ENCODE results near the gene GPR17.

GPR17 gene

GRCh38 chr2:127627740-127628571 lies 18.0 kb upstream of the GPR17 start:
- TF ChIP-seq CTCF (conservative IDR thresholded peaks at IDR 0.05; ENCODE audit: low read depth) = no peak
- H3K27ac ChIP-seq = no peak overlapping the region
- ChIA-PET CTCF (no interaction called here), POLR2A (ENCODE audit: low non-redundant PET) (no interaction called here)
- no peak for DNase-seq (ENCODE audit: low spot score)

DNA sequence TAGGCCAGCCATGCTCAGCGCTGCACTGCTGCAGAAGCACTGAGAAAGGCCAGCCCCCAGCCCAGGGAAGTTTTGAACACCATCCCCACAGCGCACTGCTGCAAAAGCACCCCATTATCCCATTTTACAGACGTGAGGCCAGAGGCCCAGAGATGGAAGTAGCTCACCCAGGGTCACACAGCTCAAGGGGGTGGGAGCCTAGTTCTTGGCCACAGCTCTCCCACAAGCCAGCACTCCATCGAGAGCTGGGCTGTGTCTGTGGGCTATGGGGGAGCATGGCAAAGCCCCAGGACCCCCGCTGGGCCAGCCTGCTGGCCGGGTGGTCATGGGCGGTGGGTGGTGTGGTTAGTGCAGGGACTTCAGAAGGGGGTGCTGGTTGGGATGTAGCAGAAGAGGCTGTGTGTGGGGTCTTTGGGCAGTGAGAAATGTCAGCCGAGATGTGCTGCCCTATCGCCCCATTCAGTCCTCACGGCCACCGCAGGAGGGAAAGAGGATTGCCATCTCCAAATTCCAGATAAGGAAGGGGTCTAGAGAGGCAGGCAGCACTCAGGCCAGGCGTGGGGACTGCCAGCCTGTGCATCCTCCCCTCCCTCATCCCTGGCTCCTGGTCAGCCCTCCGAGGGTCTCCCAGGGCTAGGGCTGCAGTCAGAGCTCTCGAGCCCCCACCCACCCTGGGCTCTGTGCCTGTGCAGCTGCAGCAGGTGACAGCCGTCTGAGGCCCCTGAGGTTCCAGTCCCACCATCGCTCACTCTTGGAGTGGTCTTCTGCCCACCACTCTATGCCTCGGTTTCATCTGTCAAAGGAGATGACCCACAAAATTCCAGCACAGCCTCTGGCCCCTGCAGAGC lies 17.0 kb upstream of the GPR17 start:
- no peak for DNase-seq (ENCODE audit: low spot score)
- TF ChIP-seq CTCF (conservative IDR thresholded peaks at IDR 0.05; ENCODE audit: low read depth) = no peak
- ChIA-PET POLR2A (ENCODE audit: low non-redundant PET) (no interaction called here), CTCF (no interaction called here)
- no peak overlapping the region for H3K27ac ChIP-seq

GRCh38 chr2:127629637-127630036 lies 16.3 kb upstream of the GPR17 start:
- ChIA-PET POLR2A (ENCODE audit: low non-redundant PET) (no interaction called here), CTCF (interaction anchor here (0.6 kb wide), 1 partner anchor 56 kb away, joined by 4 read pairs; no protein-coding TSS in a partner anchor)
- H3K27ac ChIP-seq = no peak overlapping the region
- no peak for TF ChIP-seq CTCF (conservative IDR thresholded peaks at IDR 0.05; ENCODE audit: low read depth)
- DNase-seq (ENCODE audit: low spot score) = no peak

DNA sequence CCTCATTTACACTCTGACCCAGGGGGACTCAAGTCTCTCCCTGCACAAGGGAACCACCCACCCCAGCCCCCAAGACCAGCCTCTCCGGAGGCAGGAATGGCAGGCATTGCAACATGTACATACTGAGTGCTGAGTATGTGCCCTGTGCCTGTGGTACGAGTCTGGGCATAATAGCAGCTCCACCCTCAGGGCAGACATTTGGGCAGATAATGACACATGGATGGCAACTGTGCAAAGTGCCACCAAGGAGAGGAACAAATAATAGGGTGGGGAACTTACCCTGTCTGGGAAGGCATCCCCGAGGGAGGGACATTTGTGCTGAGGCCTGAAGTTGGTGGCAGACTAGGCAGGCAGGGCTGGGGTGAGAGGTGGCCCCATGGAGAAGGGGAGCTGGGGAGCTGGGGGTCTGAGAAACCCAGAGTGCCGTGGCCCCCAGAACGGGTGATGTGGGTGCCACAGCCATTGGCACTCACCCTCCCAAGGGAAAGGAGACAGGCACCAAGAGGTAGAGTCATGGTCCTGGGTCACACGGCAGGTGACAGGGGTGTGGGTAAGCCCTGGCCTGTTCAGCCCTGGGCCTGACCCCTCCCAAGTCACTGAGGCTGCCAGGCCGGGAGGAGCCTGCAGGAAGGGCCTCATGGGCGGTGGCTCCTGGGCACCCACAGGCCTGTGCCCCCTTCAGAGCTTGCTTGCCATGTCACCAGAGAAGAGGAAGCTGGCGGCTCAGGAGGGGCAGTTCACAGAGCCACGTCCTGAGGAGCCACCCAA lies 15.7 kb upstream of the GPR17 start:
- no peak overlapping the region for H3K27ac ChIP-seq
- ChIA-PET POLR2A (ENCODE audit: low non-redundant PET) (no interaction called here), CTCF (interaction anchor here (0.5 to 0.6 kb wide), 2 partner anchors 17 to 56 kb away, joined by 3 to 4 read pairs; no protein-coding TSS in a partner anchor)
- no peak for TF ChIP-seq CTCF (conservative IDR thresholded peaks at IDR 0.05; ENCODE audit: low read depth)
- DNase-seq (ENCODE audit: low spot score) = no peak

DNA sequence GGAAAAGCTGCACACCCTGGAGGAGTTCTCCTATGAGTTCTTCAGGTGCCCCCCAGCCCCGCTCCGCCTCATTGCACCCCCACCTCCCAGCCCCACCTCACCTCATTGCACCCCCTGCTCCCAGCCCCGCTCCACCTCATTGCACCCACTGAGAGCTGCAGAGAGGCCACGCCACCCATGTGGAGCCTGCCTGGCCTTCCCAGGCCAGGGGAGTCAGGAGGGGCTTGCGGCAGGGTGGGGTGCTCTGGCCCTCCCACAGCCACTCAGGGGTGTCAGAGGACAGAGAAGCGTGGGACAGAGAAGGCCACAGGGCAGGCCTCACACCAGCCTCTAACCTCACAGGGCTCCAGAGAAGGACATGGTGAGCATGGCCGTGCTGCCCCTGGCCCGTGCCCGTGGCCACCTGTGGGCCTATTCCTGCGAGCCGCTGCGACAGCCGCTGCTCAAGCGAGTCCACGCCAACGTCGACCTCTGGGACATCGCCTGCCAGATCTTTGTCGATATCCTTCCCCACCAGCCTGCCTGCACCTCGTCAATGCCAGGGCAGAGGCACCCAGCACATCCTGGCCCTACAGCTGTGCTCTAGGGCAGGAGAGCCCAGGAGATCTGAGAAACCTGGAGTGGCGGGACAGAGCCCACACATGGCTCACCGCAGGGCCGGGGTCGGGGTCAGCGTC lies 15.0 kb upstream of the GPR17 start:
- ChIA-PET POLR2A (ENCODE audit: low non-redundant PET) (no interaction called here), CTCF (interaction anchor here (0.5 kb wide), 1 partner anchor 16 kb away, joined by 3 read pairs; no protein-coding TSS in a partner anchor)
- DNase-seq (ENCODE audit: low spot score) = no peak
- H3K27ac ChIP-seq = no peak overlapping the region
- no peak for TF ChIP-seq CTCF (conservative IDR thresholded peaks at IDR 0.05; ENCODE audit: low read depth)
